Measurements from ENCODE around the gene SLC9A6.

DNA sequence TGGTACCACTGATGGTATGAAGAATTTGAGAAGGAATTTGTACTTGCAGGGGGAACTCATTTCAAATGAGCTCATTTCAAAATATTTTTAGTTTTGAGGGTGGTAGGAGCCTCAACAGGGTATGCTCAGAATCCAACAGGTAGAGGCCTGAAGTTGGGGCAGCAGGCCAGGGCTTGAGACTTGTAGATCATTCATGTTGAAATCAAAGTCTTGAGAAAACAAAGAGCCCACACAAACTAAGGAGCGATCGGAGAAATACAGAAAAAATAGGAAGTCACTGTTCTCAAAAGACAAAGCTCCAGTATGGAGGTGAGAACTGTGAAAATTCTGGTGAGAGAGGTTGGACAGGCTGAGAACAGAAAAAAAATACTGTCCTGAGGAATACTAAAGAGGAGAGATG, 979 bp upstream of the SLC9A6 start:
- TF ChIP-seq, protein P1, sequence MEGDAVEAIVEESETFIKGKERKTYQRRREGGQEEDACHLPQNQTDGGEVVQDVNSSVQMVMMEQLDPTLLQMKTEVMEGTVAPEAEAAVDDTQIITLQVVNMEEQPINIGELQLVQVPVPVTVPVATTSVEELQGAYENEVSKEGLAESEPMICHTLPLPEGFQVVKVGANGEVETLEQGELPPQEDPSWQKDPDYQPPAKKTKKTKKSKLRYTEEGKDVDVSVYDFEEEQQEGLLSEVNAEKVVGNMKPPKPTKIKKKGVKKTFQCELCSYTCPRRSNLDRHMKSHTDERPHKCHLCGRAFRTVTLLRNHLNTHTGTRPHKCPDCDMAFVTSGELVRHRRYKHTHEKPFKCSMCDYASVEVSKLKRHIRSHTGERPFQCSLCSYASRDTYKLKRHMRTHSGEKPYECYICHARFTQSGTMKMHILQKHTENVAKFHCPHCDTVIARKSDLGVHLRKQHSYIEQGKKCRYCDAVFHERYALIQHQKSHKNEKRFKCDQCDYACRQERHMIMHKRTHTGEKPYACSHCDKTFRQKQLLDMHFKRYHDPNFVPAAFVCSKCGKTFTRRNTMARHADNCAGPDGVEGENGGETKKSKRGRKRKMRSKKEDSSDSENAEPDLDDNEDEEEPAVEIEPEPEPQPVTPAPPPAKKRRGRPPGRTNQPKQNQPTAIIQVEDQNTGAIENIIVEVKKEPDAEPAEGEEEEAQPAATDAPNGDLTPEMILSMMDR (IDR thresholded peaks at IDR 0.05; ENCODE audit: low read length) = no peak
- no peak for TF ChIP-seq EZH2phosphoT487 (IDR thresholded peaks at IDR 0.05; ENCODE audit: low read length)
- TF ChIP-seq EZH2 (optimal IDR thresholded peaks at IDR 0.05; ENCODE audit: low read depth, low read length) = no peak
